K562 (cell line): ENCODE results near the gene MMS19. TPM values are rescaled to one million over a fixed set of nuclear protein-coding genes. Genes with fewer than 3 reads are reported as not detected.

Source experiments
- ATAC-seq: fragments of 200-7000 bp; cut with Tn5 transposase; 3 replicates; pipeline ENCODE4 v1.9.1; 2020; ENCODE audit warnings: moderate library complexity
- BruUV-seq: library from RNA; stranded (reverse); fragments of 400-500 nt; replicated peaks from 2 replicates; lab custom pipeline; 2021; lab: Mats Ljungman, UMichigan
- CTCF ChIA-PET: fragments of 300-600 bp; formaldehyde crosslinking; extraction: SDS; loops from one replicate; lab custom pipeline; 2021; ENCODE audit warnings: low intra/inter-chr PET ratio; lab: Yijun Ruan, JAX
- POLR2A ChIA-PET: fragments of 300-600, 350-650 bp; sonication (Branson Sonifier 250); formaldehyde crosslinking; extraction: SDS; loops from one replicate; lab custom pipeline; 2021; ENCODE audit warnings: antibody characterized with exemption, inconsistent platforms; lab: Yijun Ruan, JAX
- DNase-seq, 4 experiments: peaks; one replicate each; pipeline versions ENCODE4 v3.0.0 to v3.0.0-alpha.2; 2011 to 2018; ENCODE audit warnings: low spot score in 3 of 4, mixed read lengths in 3 of 4; ENCODE audit errors: extremely low read depth in 1 of 4
- FAIRE-seq: peaks from 2 replicates; lab custom pipeline; 2011; peaks lifted over from hg19 to GRCh38; lab: Jason Lieb, UNC
- H2AFZ ChIP-seq: 2 replicates; pipeline ENCODE4 v1.6.0; 2011; ENCODE audit warnings: low read depth, low read length, control low read depth, inconsistent platforms
- H3K27ac ChIP-seq: fragments of 200-600 bp; 3 replicates; pipeline ENCODE4 v1.8.0; 2011; ENCODE audit warnings: low read depth, mild to moderate bottlenecking, control low read depth, inconsistent platforms, low read length, moderate library complexity, mixed read lengths; ENCODE audit errors: extremely low read depth
- H3K27me3 ChIP-seq, 2 experiments: fragments of 300-600 bp in 1 of 2; 2 replicates in 1 of 2; 3 replicates in 1 of 2; pipeline versions ENCODE4 v1.6.0 to v1.8.0; 2011; ENCODE audit warnings: inconsistent platforms in 2 of 2, low read length in 2 of 2, mild to moderate bottlenecking in 1 of 2, mixed read lengths in 1 of 2, moderate library complexity in 1 of 2; ENCODE audit not compliant: control insufficient read depth in 2 of 2, insufficient read depth in 2 of 2
- H3K36me3 ChIP-seq: fragments of 300-600 bp; 3 replicates; pipeline ENCODE4 v1.8.0; 2011; ENCODE audit warnings: mild to moderate bottlenecking, low read length, inconsistent platforms; ENCODE audit not compliant: control insufficient read depth, insufficient read depth
- H3K4me1 ChIP-seq, 2 experiments: fragments of 200-600 bp in 1 of 2; replicated peaks in 1 of 2; 2 replicates in 1 of 2; 3 replicates in 1 of 2; pipeline versions ENCODE4 v1.5.1 to v1.8.0; 2011; ENCODE audit warnings: inconsistent platforms in 2 of 2, low read length in 2 of 2, mild to moderate bottlenecking in 1 of 2, mixed read lengths in 1 of 2, moderate library complexity in 1 of 2; ENCODE audit not compliant: control insufficient read depth in 2 of 2, insufficient read depth in 2 of 2
- H3K4me2 ChIP-seq: 2 replicates; pipeline ENCODE4 v1.6.1; 2011; ENCODE audit warnings: low read length, control low read depth, inconsistent platforms, mixed read lengths; ENCODE audit not compliant: insufficient read depth
- H3K4me3 ChIP-seq: fragments of 200-600 bp; sonication (generic), shearing (Covaris generic); 2 replicates; pipeline ENCODE4 v1.5.1; 2016; ENCODE audit warnings: control low read depth, inconsistent platforms
- H3K79me2 ChIP-seq: fragments of 200-600 bp; 3 replicates; pipeline ENCODE4 v1.8.0; 2011; ENCODE audit warnings: low read length, inconsistent platforms; ENCODE audit not compliant: control insufficient read depth, insufficient read depth
- H3K9ac ChIP-seq, 2 experiments: 2 replicates each; pipeline versions ENCODE4 v1.6.0 to v1.6.1; 2011; ENCODE audit warnings: low read depth in 2 of 2, low read length in 2 of 2, control low read depth in 1 of 2, inconsistent platforms in 1 of 2, mild to moderate bottlenecking in 1 of 2, mixed read lengths in 1 of 2; ENCODE audit not compliant: insufficient read depth in 1 of 2
- H3K9me1 ChIP-seq: one replicate; pipeline ENCODE4 v1.6.0; 2011; ENCODE audit warnings: inconsistent platforms, mild to moderate bottlenecking, low read length, moderate library complexity; ENCODE audit not compliant: control insufficient read depth, insufficient read depth
- H3K9me3 ChIP-seq: replicated peaks from 2 replicates; pipeline ENCODE4 v1.5.1; 2011; ENCODE audit warnings: low read depth, low read length, inconsistent platforms; ENCODE audit not compliant: control insufficient read depth, insufficient read depth
- H4K20me1 ChIP-seq: replicated peaks from 2 replicates; pipeline ENCODE4 v1.6.1; 2011; ENCODE audit warnings: low read length, inconsistent platforms, mixed read lengths; ENCODE audit not compliant: control insufficient read depth, insufficient read depth
- JUNB ChIP-seq: fragments of 450-650 bp; formaldehyde crosslinking; conservative IDR thresholded peaks from 2 replicates; pipeline ENCODE4 v1.4.0; 2020; ENCODE audit warnings: mild to moderate bottlenecking
- TEAD4 ChIP-seq, 2 experiments: sonication (generic) in 1 of 2; formaldehyde crosslinking in 1 of 2; IDR thresholded peaks; 2 replicates each; pipeline versions ENCODE4 v1.6.1 to v1.8.0; 2012 to 2022; ENCODE audit warnings: borderline replicate concordance in 1 of 2, inconsistent platforms in 1 of 2, low read length in 1 of 2, mild to moderate bottlenecking in 1 of 2, missing genetic modification reagents in 1 of 2
- WGBS: fragments of 100-300 bp; shearing (Covaris generic); methylation state at CpG from one replicate; pipeline ENCODE4 v1.1.6; 2016; ENCODE audit warnings: low coverage, mixed read lengths; ENCODE audit not compliant: insufficient coverage; ENCODE audit errors: missing lambda C conversion rate; 5-methylcytosine and 5-hydroxymethylcytosine counted together
- in situ Hi-C: fragments of 300-500 bp; cut with MboI; formaldehyde crosslinking; loops from 4 replicates; pipeline ENCODE4 v1.15.0; 2018; ENCODE audit warnings: inconsistent platforms, mixed read lengths
- intact Hi-C: fragments of 100-400 bp; cut with micrococcal nuclease; formaldehyde crosslinking; loops from 2 replicates; pipeline ENCODE4 v1.14.2; 2022
- polyA plus RNA-seq, 8 experiments: library from polyadenylated mRNA; depleted of rRNA in 4 of 8; stranded (reverse) in 5 of 8; unstranded in 3 of 8; fragments of >200 nt; fragmentation: Nextera tagmentation in 2 of 8; fragmentation: Illumina TruSeq in 1 of 8; extraction: Ambion mirVana in 2 of 8; extraction: Trizol in 1 of 8; gene quantifications; 2 replicates each; pipeline versions ENCODE4 v1.2.1 to v1.2.3, GENCODE V29; 2011 to 2014; ENCODE audit warnings: inconsistent platforms in 1 of 8, missing spikeins in 1 of 8
- total RNA-seq, 7 experiments: library from RNA; depleted of rRNA in 6 of 7; stranded (reverse); fragments of >200 nt in 6 of 7; fragmentation: Illumina TruSeq in 2 of 7; extraction: Trizol in 2 of 7; gene quantifications; 2 replicates each; pipeline versions ENCODE4 v1.2.1 to v1.2.3, GENCODE V29; 2011 to 2021; ENCODE audit warnings: low replicate concordance in 1 of 7
- TF ChIP-seq, protein P1 (sequence below): fragments of 450-650 bp; conservative IDR thresholded peaks from 2 replicates; pipeline ENCODE4 v1.6.1; 2016; ENCODE audit warnings: missing genetic modification characterization, low read depth, mild to moderate bottlenecking, missing compliant biosample characterization, moderate library complexity

MMS19 gene
- total and polyA plus RNA-seq, 9 of the 15 experiments (the other 6 are each of a cell fraction or from before 2014, with no cell fraction given): 40.1 to 110 (median 62.9) TPM

DNA sequence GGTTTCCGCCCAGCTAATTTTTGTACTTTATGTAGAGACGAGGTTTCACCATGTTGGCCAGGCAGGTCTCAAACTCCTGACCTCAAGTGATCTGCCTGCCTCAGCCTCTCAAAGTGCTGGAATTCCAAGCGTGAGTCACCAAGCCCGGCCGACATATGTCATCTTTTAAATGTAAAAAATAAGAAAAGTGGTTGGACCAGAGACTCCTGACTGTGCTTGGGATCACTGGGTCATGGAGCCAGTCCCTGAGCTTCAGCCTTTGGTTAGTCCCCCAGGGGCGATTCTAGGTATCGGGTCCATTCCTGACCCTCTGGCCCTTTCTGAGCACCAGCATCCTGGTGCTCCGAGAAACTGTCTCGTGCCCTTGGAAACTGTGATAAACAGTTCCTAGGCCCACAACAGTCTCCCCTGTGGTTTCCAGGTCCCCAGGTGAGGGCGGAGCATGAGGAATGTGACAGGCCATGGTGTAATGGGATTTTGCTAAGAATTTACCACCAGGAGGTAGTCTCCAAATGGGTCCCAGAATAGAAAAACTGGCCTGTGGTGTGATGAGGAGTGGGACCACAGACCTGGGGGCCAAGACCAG lies 33.3 kb upstream of the MMS19 start:
- Histone ChIP-seq H3K4me2 (no peak overlapping the region), H3K9me3 (no peaks in the 10 kb centered on the region)
- no peak for FAIRE-seq

More for the DNA sequence above, 33.3 kb upstream of the MMS19 start:
- ChIA-PET POLR2A (no interaction called here), CTCF (no interaction called here)
- Histone ChIP-seq H4K20me1 (no peaks in the 10 kb centered on the region), H3K9ac (no peak overlapping the region), H3K4me1 (no peaks in the 10 kb centered on the region; a peak in 2 of 5 replicates), H2AFZ (no peak overlapping the region), H3K36me3 (no peaks in the 10 kb centered on the region), H3K27me3 (no peaks in the 10 kb centered on the region), H3K79me2 (no peaks in the 10 kb centered on the region), H3K9me1 (no peaks in the 10 kb centered on the region), H3K4me3 (no peak overlapping the region), H3K27ac (no peak overlapping the region)
- DNase-seq (no peak), ATAC-seq (no peak)
- in situ Hi-C loops (no loop called here), intact Hi-C loops (no loop called here)
- no TSS peak for BruUV-seq
- 31% methylated on average over 10 of the region's 10 CpGs for WGBS
- TF ChIP-seq JUNB (CRISPR knock-in tag): no peak
- TF ChIP-seq TEAD4 (IDR thresholded peaks at IDR 0.05; ENCODE audit: low read length): no peak
- TF ChIP-seq TEAD4 (CRISPR knock-in tag; IDR thresholded peaks at IDR 0.05; ENCODE audit: borderline replicate concordance): no peak
- TF ChIP-seq, protein P1, sequence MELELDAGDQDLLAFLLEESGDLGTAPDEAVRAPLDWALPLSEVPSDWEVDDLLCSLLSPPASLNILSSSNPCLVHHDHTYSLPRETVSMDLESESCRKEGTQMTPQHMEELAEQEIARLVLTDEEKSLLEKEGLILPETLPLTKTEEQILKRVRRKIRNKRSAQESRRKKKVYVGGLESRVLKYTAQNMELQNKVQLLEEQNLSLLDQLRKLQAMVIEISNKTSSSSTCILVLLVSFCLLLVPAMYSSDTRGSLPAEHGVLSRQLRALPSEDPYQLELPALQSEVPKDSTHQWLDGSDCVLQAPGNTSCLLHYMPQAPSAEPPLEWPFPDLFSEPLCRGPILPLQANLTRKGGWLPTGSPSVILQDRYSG (tag): no peak
